H9 (cell line): ENCODE results near the gene CDKL1. TPM values are rescaled to one million over a fixed set of nuclear protein-coding genes. Genes with fewer than 3 reads are reported as not detected.

ENCODE experiments used
- DNase-seq: peaks from one replicate; pipeline ENCODE4 v3.0.0-alpha.2; 2017
- H2AFZ ChIP-seq: one replicate; pipeline ENCODE4 v1.6.1; 2013; ENCODE audit warnings: mild to moderate bottlenecking, low read length, control low read depth, moderate library complexity
- H2AK5ac ChIP-seq: 2 replicates; pipeline ENCODE4 v1.6.1; 2013; ENCODE audit warnings: low read length, control low read depth, mixed read lengths; ENCODE audit not compliant: insufficient read length
- H2BK120ac ChIP-seq: one replicate; pipeline ENCODE4 v1.6.1; 2013; ENCODE audit warnings: low read depth, mild to moderate bottlenecking, low read length, control low read depth, inconsistent platforms; ENCODE audit not compliant: poor library complexity, severe bottlenecking
- H2BK12ac ChIP-seq: 2 replicates; pipeline ENCODE4 v1.6.1; 2013; ENCODE audit warnings: low read length, control low read depth, mixed read lengths, low read depth; ENCODE audit not compliant: insufficient read length
- H2BK15ac ChIP-seq: 2 replicates; pipeline ENCODE4 v1.6.1; 2013; ENCODE audit warnings: low read depth, low read length, control low read depth
- H2BK20ac ChIP-seq: one replicate; pipeline ENCODE4 v1.6.1; 2013; ENCODE audit warnings: low read depth, mild to moderate bottlenecking, low read length, control low read depth, inconsistent platforms; ENCODE audit not compliant: poor library complexity, severe bottlenecking
- H2BK5ac ChIP-seq: 2 replicates; pipeline ENCODE4 v1.6.1; 2013; ENCODE audit warnings: low read length, control low read depth, mixed read lengths; ENCODE audit not compliant: insufficient read length
- H3K14ac ChIP-seq: 2 replicates; pipeline ENCODE4 v1.6.1; 2013; ENCODE audit warnings: low read length, control low read depth; ENCODE audit not compliant: insufficient read depth
- H3K18ac ChIP-seq: 2 replicates; pipeline ENCODE4 v1.6.1; 2013; ENCODE audit warnings: low read depth, mild to moderate bottlenecking, mixed read lengths, low read length, control low read depth; ENCODE audit not compliant: insufficient read length
- H3K23ac ChIP-seq: 2 replicates; pipeline ENCODE4 v1.6.1; 2013; ENCODE audit warnings: low read length, control low read depth, mixed read lengths, low read depth; ENCODE audit not compliant: insufficient read length
- H3K23me2 ChIP-seq: 2 replicates; pipeline ENCODE4 v1.6.1; 2013; ENCODE audit warnings: low read depth, mild to moderate bottlenecking, mixed read lengths, low read length, control low read depth; ENCODE audit not compliant: insufficient read length, poor library complexity, severe bottlenecking
- H3K27ac ChIP-seq: 2 replicates; pipeline ENCODE4 v1.5.1; 2013; ENCODE audit warnings: low read length, control low read depth, mixed read lengths, low read depth; ENCODE audit not compliant: insufficient read length
- H3K27me3 ChIP-seq: 2 replicates; pipeline ENCODE4 v1.6.1; 2013; ENCODE audit warnings: low read length, control low read depth, inconsistent platforms; ENCODE audit not compliant: insufficient read depth
- H3K4ac ChIP-seq: 2 replicates; pipeline ENCODE4 v1.6.1; 2013; ENCODE audit warnings: low read depth, mild to moderate bottlenecking, control low read depth, inconsistent platforms, low read length, moderate library complexity
- H3K4me1 ChIP-seq: 2 replicates; pipeline ENCODE4 v1.6.1; 2013; ENCODE audit warnings: low read length, control low read depth, inconsistent platforms; ENCODE audit not compliant: insufficient read depth
- H3K4me2 ChIP-seq: 2 replicates; pipeline ENCODE4 v1.6.1; 2013; ENCODE audit warnings: low read length, control low read depth, mixed read lengths; ENCODE audit not compliant: insufficient read length, insufficient read depth
- H3K56ac ChIP-seq: 2 replicates; pipeline ENCODE4 v1.6.1; 2013; ENCODE audit warnings: low read depth, mild to moderate bottlenecking, mixed read lengths, low read length, control low read depth; ENCODE audit not compliant: insufficient read length
- H3K79me1 ChIP-seq: 2 replicates; pipeline ENCODE4 v1.6.1; 2013; ENCODE audit warnings: low read depth, mild to moderate bottlenecking, moderate library complexity, low read length, control low read depth, inconsistent platforms; ENCODE audit not compliant: insufficient read depth, poor library complexity, severe bottlenecking
- H3K79me2 ChIP-seq: 2 replicates; pipeline ENCODE4 v1.6.1; 2013; ENCODE audit warnings: low read length, control low read depth, inconsistent platforms; ENCODE audit not compliant: insufficient read depth
- H3K9ac ChIP-seq: 2 replicates; pipeline ENCODE4 v1.6.1; 2013; ENCODE audit warnings: low read length, control low read depth, mixed read lengths; ENCODE audit not compliant: insufficient read length; ENCODE audit errors: extremely low read depth
- H3K9me3 ChIP-seq: one replicate; pipeline ENCODE4 v1.6.1; 2013; ENCODE audit warnings: low read depth, low read length, inconsistent platforms; ENCODE audit not compliant: control insufficient read depth
- H3T11ph ChIP-seq: one replicate; pipeline ENCODE4 v1.6.1; 2013; ENCODE audit warnings: mild to moderate bottlenecking, low read length, control low read depth, inconsistent platforms
- H4K20me1 ChIP-seq: one replicate; pipeline ENCODE4 v1.6.1; 2013; ENCODE audit not compliant: control insufficient read depth, insufficient read length, insufficient read depth
- H4K5ac ChIP-seq: 2 replicates; pipeline ENCODE4 v1.6.1; 2013; ENCODE audit warnings: low read depth, mild to moderate bottlenecking, mixed read lengths, low read length, control low read depth; ENCODE audit not compliant: insufficient read length
- H4K8ac ChIP-seq: replicated peaks from 2 replicates; pipeline ENCODE4 v1.6.1; 2013; ENCODE audit warnings: low read length, control low read depth, mixed read lengths, low read depth; ENCODE audit not compliant: insufficient read length
- H4K91ac ChIP-seq: 2 replicates; pipeline ENCODE4 v1.6.1; 2013; ENCODE audit warnings: low read depth, mild to moderate bottlenecking, moderate library complexity, mixed read lengths, low read length, control low read depth; ENCODE audit not compliant: insufficient read length
- H3K27ac Mint-ChIP-seq, 3 experiments: 2 replicates in 2 of 3; 3 replicates in 1 of 3; pipeline ENCODE4 v1.8.0; 2020 to 2021; ENCODE audit warnings: mixed read lengths in 3 of 3, mild to moderate bottlenecking in 1 of 3, moderate library complexity in 1 of 3
- H3K27me3 Mint-ChIP-seq: 2 replicates; pipeline ENCODE4 v1.8.0; 2021; ENCODE audit warnings: low read depth, mild to moderate bottlenecking, moderate library complexity, mixed read lengths
- H3K36me3 Mint-ChIP-seq, 3 experiments: 2 replicates in 2 of 3; 3 replicates in 1 of 3; pipeline ENCODE4 v1.8.0; 2020 to 2021; ENCODE audit warnings: low read depth in 3 of 3, mixed read lengths in 3 of 3; ENCODE audit not compliant: insufficient read depth in 1 of 3
- H3K4me1 Mint-ChIP-seq, 2 experiments: 2 replicates each; pipeline ENCODE4 v1.8.0; 2020; ENCODE audit warnings: mixed read lengths in 2 of 2
- H3K4me3 Mint-ChIP-seq, 2 experiments: 2 replicates in 1 of 2; 3 replicates in 1 of 2; pipeline ENCODE4 v1.8.0; 2020 to 2021; ENCODE audit warnings: mild to moderate bottlenecking in 2 of 2, mixed read lengths in 2 of 2, moderate library complexity in 1 of 2
- H3K9me3 Mint-ChIP-seq, 2 experiments: 2 replicates in 1 of 2; 3 replicates in 1 of 2; pipeline ENCODE4 v1.8.0; 2020; ENCODE audit warnings: mild to moderate bottlenecking in 2 of 2, mixed read lengths in 2 of 2, moderate library complexity in 1 of 2
- WGBS: extraction: QIAGEN DNeasy Blood & Tissue Kit; methylation state at CpG from one replicate; pipeline ENCODE4 v1.1.7; 2013; ENCODE audit warnings: missing lambda C conversion rate, low lambda C conversion rate, mixed read lengths; ENCODE audit not compliant: insufficient read length; ENCODE audit errors: extremely low coverage; 5-methylcytosine and 5-hydroxymethylcytosine counted together
- total RNA-seq: library from RNA; stranded (reverse); gene quantifications from 2 replicates; pipeline ENCODE4 v1.2.1, GENCODE V29; 2021
- TF ChIP-seq, protein P1 (sequence below): fragments of 200-600 bp; sonication (generic); conservative IDR thresholded peaks from 3 replicates; pipeline ENCODE4 v1.8.0; 2021; ENCODE audit warnings: antibody characterized with exemption, mild to moderate bottlenecking

The CDKL1 gene
- total RNA-seq, 1 experiment from 2014 or later = 0.72 TPM

DNA sequence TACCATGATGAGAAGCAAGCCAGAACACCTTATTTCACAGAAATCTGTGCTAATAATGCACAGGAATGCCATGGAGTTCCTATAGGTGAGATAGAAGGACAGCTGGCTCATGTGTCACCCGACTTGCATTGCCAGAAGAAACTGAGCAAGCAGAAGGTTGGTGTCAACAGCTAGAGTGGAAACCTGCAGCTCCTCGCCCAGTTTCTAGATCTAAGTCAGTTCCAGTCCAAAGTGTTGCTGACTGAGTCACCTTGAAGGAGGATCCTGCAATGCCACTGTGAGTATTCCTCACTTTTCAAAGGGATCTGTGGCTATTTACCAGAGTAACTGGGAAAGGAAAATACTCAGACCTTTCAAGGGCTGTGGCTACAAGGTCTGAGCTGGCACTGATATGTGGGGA lies 17.1 kb downstream of the CDKL1 start:
- TF ChIP-seq, protein P1, sequence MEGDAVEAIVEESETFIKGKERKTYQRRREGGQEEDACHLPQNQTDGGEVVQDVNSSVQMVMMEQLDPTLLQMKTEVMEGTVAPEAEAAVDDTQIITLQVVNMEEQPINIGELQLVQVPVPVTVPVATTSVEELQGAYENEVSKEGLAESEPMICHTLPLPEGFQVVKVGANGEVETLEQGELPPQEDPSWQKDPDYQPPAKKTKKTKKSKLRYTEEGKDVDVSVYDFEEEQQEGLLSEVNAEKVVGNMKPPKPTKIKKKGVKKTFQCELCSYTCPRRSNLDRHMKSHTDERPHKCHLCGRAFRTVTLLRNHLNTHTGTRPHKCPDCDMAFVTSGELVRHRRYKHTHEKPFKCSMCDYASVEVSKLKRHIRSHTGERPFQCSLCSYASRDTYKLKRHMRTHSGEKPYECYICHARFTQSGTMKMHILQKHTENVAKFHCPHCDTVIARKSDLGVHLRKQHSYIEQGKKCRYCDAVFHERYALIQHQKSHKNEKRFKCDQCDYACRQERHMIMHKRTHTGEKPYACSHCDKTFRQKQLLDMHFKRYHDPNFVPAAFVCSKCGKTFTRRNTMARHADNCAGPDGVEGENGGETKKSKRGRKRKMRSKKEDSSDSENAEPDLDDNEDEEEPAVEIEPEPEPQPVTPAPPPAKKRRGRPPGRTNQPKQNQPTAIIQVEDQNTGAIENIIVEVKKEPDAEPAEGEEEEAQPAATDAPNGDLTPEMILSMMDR = no peak
- H4K8ac ChIP-seq = no peak overlapping the region
- H3K9ac ChIP-seq = no peak overlapping the region
- no peak overlapping the region for H3K4me2 ChIP-seq
- H2AFZ ChIP-seq = no peak overlapping the region
- no peaks in the 10 kb centered on the region for H3K9me3 ChIP-seq
- H2BK120ac ChIP-seq = no peak overlapping the region
- H3K23ac ChIP-seq = no peak overlapping the region
- H3T11ph ChIP-seq = no peak overlapping the region
- no peaks in the 10 kb centered on the region for H3K79me2 ChIP-seq
- H3K4ac ChIP-seq = no peak overlapping the region
- Mint-ChIP-seq H3K27ac (no peak overlapping the region), H3K27me3 (no peaks in the 10 kb centered on the region; the same call in 1 of the 2 replicates), H3K4me3 (no peak overlapping the region), H3K36me3 (no peaks in the 10 kb centered on the region), H3K9me3 (no peaks in the 10 kb centered on the region), H3K4me1 (no peaks in the 10 kb centered on the region)
- WGBS = no CpG with 5 or more reads among the region's 2 CpGs
- no peak overlapping the region for H3K18ac ChIP-seq
- no peak overlapping the region for H4K5ac ChIP-seq
- no peak overlapping the region for H4K91ac ChIP-seq
- H3K56ac ChIP-seq = no peak overlapping the region
- no peak overlapping the region for H2BK20ac ChIP-seq
- no peaks in the 10 kb centered on the region for H4K20me1 ChIP-seq
- H3K23me2 ChIP-seq = no peaks in the 10 kb centered on the region
- DNase-seq = no peak
- no peak overlapping the region for H2AK5ac ChIP-seq
- no peaks in the 10 kb centered on the region for H3K4me1 ChIP-seq
- H2BK12ac ChIP-seq = no peak overlapping the region
- H3K79me1 ChIP-seq = no peaks in the 10 kb centered on the region
- no peak overlapping the region for H2BK5ac ChIP-seq
- no peak overlapping the region for H2BK15ac ChIP-seq
- H3K27me3 ChIP-seq = no peaks in the 10 kb centered on the region
- H3K14ac ChIP-seq = no peak overlapping the region
- H3K27ac ChIP-seq = no peak overlapping the region
